ENCODE measurements around the gene BBS5.

GRCh38 chr2:169461143-169461542 is 18.2 kb upstream of the BBS5 start:
- TF ChIP-seq CTCF (IDR thresholded peaks at IDR 0.05; ENCODE audit: insufficient read depth, low read length, poor library complexity, severe bottlenecking), result no peak
- TF ChIP-seq EZH2phosphoT487 (conservative IDR thresholded peaks at IDR 0.05; ENCODE audit: low read length), result no peak

Measured in SU-DHL-6 (cell line).